Ascending aorta (tissue), 2 donors: Measurements from ENCODE around the gene MAML3. TPM values are rescaled to one million over a fixed set of nuclear protein-coding genes. Genes with fewer than 3 reads are reported as not detected.

ENCODE experiments used
- DNase-seq, 2 donors: peaks; one replicate each; pipeline ENCODE4 v3.0.0-alpha.2; 2019; ENCODE audit warnings: low spot score in 2 of 2
- H3K27ac ChIP-seq, 2 donors: fragments of 200-600 bp; sonication (generic); one replicate each; pipeline ENCODE4 v1.5.1; 2016 to 2017; ENCODE audit warnings: mild to moderate bottlenecking in 1 of 2
- H3K27me3 ChIP-seq: fragments of 200-600 bp; sonication (generic); one replicate; pipeline ENCODE4 v1.5.1; 2017
- H3K36me3 ChIP-seq, 2 donors: fragments of 200-600 bp; sonication (generic); one replicate each; pipeline ENCODE4 v1.5.1; 2016
- H3K4me1 ChIP-seq, 2 donors: fragments of 200-600 bp; sonication (generic); one replicate each; pipeline ENCODE4 v1.5.1; 2016 to 2017; ENCODE audit warnings: mild to moderate bottlenecking in 1 of 2
- H3K4me3 ChIP-seq, 2 donors: fragments of 200-600 bp; sonication (generic); one replicate each; pipeline ENCODE4 v1.5.1; 2016 to 2017; ENCODE audit warnings: mild to moderate bottlenecking in 1 of 2
- H3K9me3 ChIP-seq, 2 donors: fragments of 200-600 bp; sonication (generic); one replicate each; pipeline ENCODE4 v1.5.1; 2016
- intact Hi-C: fragments of 100-400 bp; cut with DNase I; formaldehyde crosslinking; loops from one replicate; pipeline ENCODE4 v1.15.1; 2023
- total RNA-seq: library from RNA; depleted of rRNA; stranded (reverse); fragments of >200 nt; gene quantifications from one replicate; pipeline ENCODE4 v1.1.0, GENCODE V29; 2016
- TF ChIP-seq, protein P1 (sequence below), 3 experiments: fragments of 200-600 bp in 2 of 3; fragments of 450-650 bp in 1 of 3; sonication (generic) in 2 of 3; IDR thresholded peaks; one replicate each; pipeline ENCODE4 v1.5.1; 2016 to 2019; ENCODE audit warnings: antibody characterized with exemption in 3 of 3, mild to moderate bottlenecking in 1 of 3, moderate library complexity in 1 of 3

Gene MAML3
- total RNA-seq, 1 donor from 2014 or later, result 4.7 TPM

DNA sequence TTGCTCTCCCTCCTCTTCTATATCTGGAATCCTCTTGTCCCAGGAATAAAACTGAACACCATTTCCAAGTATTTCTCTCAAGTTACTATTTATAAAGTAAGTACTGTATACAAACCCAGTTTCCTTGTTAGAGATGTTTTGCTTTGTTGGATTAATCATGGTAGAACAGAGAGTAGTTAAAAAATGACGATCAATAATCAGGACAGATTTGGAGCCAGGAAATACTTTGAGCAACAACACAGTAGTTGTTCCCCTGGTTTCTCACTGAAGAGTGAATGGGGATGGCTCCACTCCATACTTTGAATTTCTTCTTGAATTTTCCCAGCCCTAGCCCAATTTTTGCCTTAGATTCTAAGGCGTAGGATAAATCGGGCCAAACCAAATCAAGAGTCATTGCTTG is 467.0 kb downstream of the MAML3 start:
- intact Hi-C loops, result no loop called here
- Histone ChIP-seq H3K27ac (peak overlapping the region; percentile 67 to 69), H3K27me3 (no peaks in the 10 kb centered on the region), H3K4me1 (peaks cover 0 to 17% of the 10 kb centered on the region in 2 donors), H3K4me3 (peak overlapping the region in 1 of 2 donors; percentile 6), H3K36me3 (peaks cover 0 to 8% of the 10 kb centered on the region in 2 donors), H3K9me3 (no peaks in the 10 kb centered on the region)
- no peak for DNase-seq
- TF ChIP-seq, protein P1, sequence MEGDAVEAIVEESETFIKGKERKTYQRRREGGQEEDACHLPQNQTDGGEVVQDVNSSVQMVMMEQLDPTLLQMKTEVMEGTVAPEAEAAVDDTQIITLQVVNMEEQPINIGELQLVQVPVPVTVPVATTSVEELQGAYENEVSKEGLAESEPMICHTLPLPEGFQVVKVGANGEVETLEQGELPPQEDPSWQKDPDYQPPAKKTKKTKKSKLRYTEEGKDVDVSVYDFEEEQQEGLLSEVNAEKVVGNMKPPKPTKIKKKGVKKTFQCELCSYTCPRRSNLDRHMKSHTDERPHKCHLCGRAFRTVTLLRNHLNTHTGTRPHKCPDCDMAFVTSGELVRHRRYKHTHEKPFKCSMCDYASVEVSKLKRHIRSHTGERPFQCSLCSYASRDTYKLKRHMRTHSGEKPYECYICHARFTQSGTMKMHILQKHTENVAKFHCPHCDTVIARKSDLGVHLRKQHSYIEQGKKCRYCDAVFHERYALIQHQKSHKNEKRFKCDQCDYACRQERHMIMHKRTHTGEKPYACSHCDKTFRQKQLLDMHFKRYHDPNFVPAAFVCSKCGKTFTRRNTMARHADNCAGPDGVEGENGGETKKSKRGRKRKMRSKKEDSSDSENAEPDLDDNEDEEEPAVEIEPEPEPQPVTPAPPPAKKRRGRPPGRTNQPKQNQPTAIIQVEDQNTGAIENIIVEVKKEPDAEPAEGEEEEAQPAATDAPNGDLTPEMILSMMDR (IDR thresholded peaks at IDR 0.05), result peak in 1 of 3 experiments; percentile 3

DNA sequence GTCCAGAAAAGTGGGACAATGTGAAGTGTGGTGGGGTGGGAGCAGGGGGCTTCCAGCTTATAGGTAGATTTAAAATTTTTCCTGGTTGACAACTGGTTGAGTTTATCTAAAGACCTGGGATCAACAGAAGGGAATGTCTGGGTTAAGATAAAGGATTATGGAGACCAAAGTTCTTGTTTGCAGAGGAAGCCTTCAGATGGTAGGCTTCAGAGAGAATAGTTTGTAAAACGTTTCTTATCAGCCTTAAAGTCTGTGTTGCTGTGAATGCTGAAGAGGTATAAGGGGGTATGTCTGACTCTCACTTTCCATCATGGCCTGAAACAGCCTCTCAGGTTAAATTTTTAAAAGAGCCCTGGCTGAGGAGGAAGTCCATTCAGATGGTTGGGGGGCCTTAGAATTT is 467.9 kb downstream of the MAML3 start:
- intact Hi-C loops, result no loop called here
- H3K4me1 ChIP-seq, result peaks cover 0 to 17% of the 10 kb centered on the region in 2 donors
- peaks cover 0 to 8% of the 10 kb centered on the region in 2 donors for H3K36me3 ChIP-seq
- no peak for DNase-seq
- H3K27me3 ChIP-seq, result no peaks in the 10 kb centered on the region
- no peaks in the 10 kb centered on the region for H3K9me3 ChIP-seq
- H3K4me3 ChIP-seq, result no peak overlapping the region
- H3K27ac ChIP-seq, result peak overlapping the region; percentile 67 to 69
- TF ChIP-seq, protein P1 (IDR thresholded peaks at IDR 0.05), result no peak

DNA sequence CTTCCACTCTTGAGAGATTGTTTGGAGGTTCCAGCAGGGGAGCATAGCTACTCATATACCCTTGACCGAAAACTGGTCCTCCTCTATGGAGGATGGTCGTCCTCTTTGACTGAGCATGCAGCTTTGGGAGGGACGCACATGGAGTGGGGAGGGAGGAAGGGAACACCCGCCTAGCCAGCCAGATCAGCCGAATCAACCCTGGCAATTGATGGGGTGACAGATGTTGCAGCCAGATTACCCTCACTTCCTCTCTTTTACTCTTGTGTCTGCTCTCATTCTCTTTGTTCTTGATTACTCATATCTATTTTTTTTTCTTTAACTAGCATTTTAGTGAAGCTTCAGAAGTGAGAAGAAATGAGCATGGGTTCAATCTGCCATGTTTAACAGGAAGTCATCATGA is 468.8 kb downstream of the MAML3 start:
- H3K36me3 ChIP-seq, result peaks cover 0 to 13% of the 10 kb centered on the region in 2 donors
- DNase-seq, result no peak
- H3K27ac ChIP-seq, result peak overlapping the region; percentile 67 to 69
- H3K4me1 ChIP-seq, result peaks cover 0 to 17% of the 10 kb centered on the region in 2 donors
- H3K27me3 ChIP-seq, result no peaks in the 10 kb centered on the region
- TF ChIP-seq, protein P1 (IDR thresholded peaks at IDR 0.05), result no peak
- no peak overlapping the region for H3K4me3 ChIP-seq
- H3K9me3 ChIP-seq, result no peaks in the 10 kb centered on the region
- intact Hi-C loops, result no loop called here

DNA sequence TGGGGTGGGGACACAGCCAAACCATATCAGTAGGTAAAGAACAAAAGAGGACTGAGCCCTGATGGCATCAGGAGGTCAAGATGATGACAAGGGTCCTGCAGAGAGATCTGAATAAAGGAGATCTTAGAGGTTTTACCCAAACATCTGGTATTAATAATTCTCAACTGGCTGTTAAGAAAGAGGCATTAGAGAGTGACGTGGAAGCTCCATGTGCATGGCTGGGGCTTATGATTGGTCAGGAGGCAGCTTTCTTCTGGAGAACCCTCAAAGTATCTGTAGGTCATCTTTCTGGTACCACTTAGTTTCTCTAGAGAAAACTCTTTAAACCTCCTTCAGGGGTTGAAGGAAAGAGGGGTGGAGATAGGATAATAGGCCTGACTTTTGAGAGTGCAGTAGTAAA is 469.6 kb downstream of the MAML3 start:
- H3K9me3 ChIP-seq, result no peaks in the 10 kb centered on the region
- H3K27ac ChIP-seq, result peak overlapping the region in 1 of 2 donors; percentile 44
- H3K36me3 ChIP-seq, result peaks cover 0 to 21% of the 10 kb centered on the region in 2 donors
- TF ChIP-seq, protein P1 (IDR thresholded peaks at IDR 0.05), result no peak
- H3K27me3 ChIP-seq, result no peaks in the 10 kb centered on the region
- peaks cover 0 to 17% of the 10 kb centered on the region in 2 donors for H3K4me1 ChIP-seq
- intact Hi-C loops, result no loop called here
- DNase-seq, result no peak
- no peak overlapping the region for H3K4me3 ChIP-seq

DNA sequence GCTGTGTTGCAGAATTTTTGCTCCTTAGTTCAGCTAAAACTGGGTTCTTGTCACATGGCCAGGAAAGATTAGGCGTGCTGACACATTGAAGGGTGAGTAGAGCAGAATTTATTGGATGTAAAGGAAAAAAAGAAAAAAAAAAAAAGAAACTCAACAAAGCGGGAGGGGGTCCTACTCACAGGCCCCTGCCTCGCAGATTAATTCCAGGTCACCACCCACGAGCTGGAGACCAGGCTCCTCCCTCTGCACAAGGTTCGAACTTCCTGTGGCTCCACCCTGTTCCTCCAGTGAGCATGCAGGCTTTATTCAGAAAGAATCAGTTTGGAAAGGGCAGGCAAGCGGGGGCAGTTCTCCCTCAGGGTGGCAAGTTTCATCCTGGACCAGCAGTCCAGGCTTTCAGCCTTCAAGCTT is 471.2 kb downstream of the MAML3 start:
- DNase-seq, result no peak
- peaks cover 0 to 17% of the 10 kb centered on the region in 2 donors for H3K4me1 ChIP-seq
- H3K9me3 ChIP-seq, result no peaks in the 10 kb centered on the region
- peaks cover 0 to 35% of the 10 kb centered on the region in 2 donors for H3K36me3 ChIP-seq
- TF ChIP-seq, protein P1 (IDR thresholded peaks at IDR 0.05), result no peak
- no peaks in the 10 kb centered on the region for H3K27me3 ChIP-seq
- intact Hi-C loops, result no loop called here
- H3K27ac ChIP-seq, result peak overlapping the region; percentile 2 to 38
- H3K4me3 ChIP-seq, result no peak overlapping the region

DNA sequence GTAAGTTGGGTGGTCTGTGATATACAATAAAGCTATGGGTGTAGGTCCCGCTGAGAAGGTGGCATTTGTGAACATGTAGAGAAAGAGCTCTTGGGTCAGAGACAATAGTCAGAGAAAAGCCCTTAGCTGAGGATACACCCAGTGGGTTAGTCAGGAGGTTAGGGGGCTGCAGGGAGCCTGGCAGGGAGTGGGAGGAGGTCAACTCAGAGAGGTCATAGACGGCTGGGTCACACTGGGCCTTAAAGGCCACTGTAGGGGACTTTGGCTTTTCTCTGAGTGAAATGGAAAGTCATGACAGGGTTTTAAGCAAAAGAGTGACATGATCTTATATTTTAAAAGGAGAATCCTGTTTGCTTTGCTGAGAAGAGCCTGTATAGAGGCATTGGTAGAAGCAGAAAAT is 471.7 kb downstream of the MAML3 start:
- Histone ChIP-seq H3K27me3 (no peaks in the 10 kb centered on the region), H3K9me3 (no peaks in the 10 kb centered on the region), H3K4me3 (no peak overlapping the region), H3K4me1 (peaks cover 0 to 13% of the 10 kb centered on the region in 2 donors), H3K27ac (no peak overlapping the region), H3K36me3 (peaks cover 0 to 35% of the 10 kb centered on the region in 2 donors)
- DNase-seq, result no peak
- intact Hi-C loops, result no loop called here
- TF ChIP-seq, protein P1 (IDR thresholded peaks at IDR 0.05), result no peak
